Mesodermal cell (in vitro differentiated cells): ENCODE measurements around the gene RAB1A.
A peak's percentile ranks its signal among the peaks of the same experiment; 100 is the strongest.

Source experiments
- H3K27ac ChIP-seq: 2 replicates; pipeline ENCODE4 v1.7.0; 2013; ENCODE audit warnings: mild to moderate bottlenecking, low read depth, low read length, moderate library complexity; ENCODE audit not compliant: severe bottlenecking
- H3K36me3 ChIP-seq: 2 replicates; pipeline ENCODE4 v1.7.1; 2013; ENCODE audit warnings: mild to moderate bottlenecking, low read length, moderate library complexity; ENCODE audit not compliant: control insufficient read depth, insufficient read depth
- H3K4me1 ChIP-seq: one replicate; pipeline ENCODE4 v1.7.1; 2013; ENCODE audit warnings: mild to moderate bottlenecking, low read length; ENCODE audit not compliant: insufficient read depth, control insufficient read depth, poor library complexity, severe bottlenecking
- H3K4me3 ChIP-seq: 2 replicates; pipeline ENCODE4 v1.7.0; 2013; ENCODE audit warnings: low read length, control low read depth, mild to moderate bottlenecking; ENCODE audit not compliant: insufficient read depth, poor library complexity, severe bottlenecking; ENCODE audit errors: extremely low read depth
- H3K9me3 ChIP-seq: 2 replicates; pipeline ENCODE4 v1.7.1; 2013; ENCODE audit warnings: mild to moderate bottlenecking, low read length, moderate library complexity; ENCODE audit not compliant: control insufficient read depth
- WGBS, 2 experiments: methylation state at CpG; one replicate each; pipeline ENCODE4 v1.1.5; 2013; ENCODE audit warnings: missing lambda C conversion rate in 2 of 2; ENCODE audit not compliant: insufficient coverage in 2 of 2; 5-methylcytosine and 5-hydroxymethylcytosine counted together

RAB1A gene

GRCh38 chr2:65072181-65072970, 57.5 kb downstream of the RAB1A start:
- 95 to 96% methylated on average over 14 to 19 of the region's 20 CpGs for WGBS, 2 experiments
- Histone ChIP-seq H3K4me1 (peaks cover 40% of the 10 kb centered on the region), H3K9me3 (no peaks in the 10 kb centered on the region), H3K36me3 (peaks cover 75% of the 10 kb centered on the region), H3K4me3 (no peak overlapping the region), H3K27ac (no peak overlapping the region)

GRCh38 chr2:65071499-65072180, 58.3 kb downstream of the RAB1A start:
- no peak overlapping the region for H3K4me3 ChIP-seq
- peaks cover 39% of the 10 kb centered on the region for H3K4me1 ChIP-seq
- no peak overlapping the region for H3K27ac ChIP-seq
- H3K9me3 ChIP-seq: no peaks in the 10 kb centered on the region
- 92 to 96% methylated on average over 8 to 9 of the region's 14 CpGs for WGBS, 2 experiments
- peaks cover 71% of the 10 kb centered on the region for H3K36me3 ChIP-seq

GRCh38 chr2:65070856-65071255, 59.0 kb downstream of the RAB1A start:
- peak overlapping the region; percentile 80 for H3K27ac ChIP-seq
- 95 to 97% methylated on average over 6 of the region's 6 CpGs for WGBS, 2 experiments
- no peaks in the 10 kb centered on the region for H3K9me3 ChIP-seq
- H3K4me1 ChIP-seq: peaks cover 31% of the 10 kb centered on the region
- peaks cover 71% of the 10 kb centered on the region for H3K36me3 ChIP-seq
- H3K4me3 ChIP-seq: no peak overlapping the region

GRCh38 chr2:65070172-65070830, 59.6 kb downstream of the RAB1A start:
- peaks cover 27% of the 10 kb centered on the region for H3K4me1 ChIP-seq
- 85 to 86% methylated on average over 7 to 8 of the region's 8 CpGs for WGBS, 2 experiments
- H3K36me3 ChIP-seq: peaks cover 70% of the 10 kb centered on the region
- H3K27ac ChIP-seq: peak overlapping the region; percentile 80
- no peak overlapping the region for H3K4me3 ChIP-seq
- H3K9me3 ChIP-seq: no peaks in the 10 kb centered on the region

GRCh38 chr2:65069439-65069824, 60.5 kb downstream of the RAB1A start:
- Histone ChIP-seq H3K27ac (peak overlapping the region; percentile 80), H3K4me1 (peaks cover 24% of the 10 kb centered on the region), H3K4me3 (no peak overlapping the region), H3K9me3 (no peaks in the 10 kb centered on the region), H3K36me3 (peaks cover 61% of the 10 kb centered on the region)
- 93 to 98% methylated on average over 6 of the region's 6 CpGs for WGBS, 2 experiments

GRCh38 chr2:65067806-65068553, 61.9 kb downstream of the RAB1A start:
- Histone ChIP-seq H3K4me3 (no peak overlapping the region), H3K9me3 (no peaks in the 10 kb centered on the region), H3K36me3 (peaks cover 52% of the 10 kb centered on the region), H3K4me1 (peaks cover 24% of the 10 kb centered on the region), H3K27ac (no peak overlapping the region)
- WGBS, 2 experiments: 92 to 95% methylated on average over 14 of the region's 14 CpGs

GRCh38 chr2:65064728-65065552, 65.0 kb downstream of the RAB1A start:
- peaks cover 8% of the 10 kb centered on the region for H3K4me1 ChIP-seq
- H3K27ac ChIP-seq: peak overlapping the region; percentile 11
- WGBS, 2 experiments: 75 to 91% methylated on average over 5 to 9 of the region's 14 CpGs
- H3K4me3 ChIP-seq: no peak overlapping the region
- peaks cover 22% of the 10 kb centered on the region for H3K36me3 ChIP-seq
- H3K9me3 ChIP-seq: no peaks in the 10 kb centered on the region

- peaks cover 7% of the 10 kb centered on the region for H3K36me3 ChIP-seq
- H3K9me3 ChIP-seq: no peaks in the 10 kb centered on the region
- WGBS, 2 experiments: 91 to 94% methylated on average over 10 of the region's 13 CpGs
- H3K4me3 ChIP-seq: no peak overlapping the region
- H3K27ac ChIP-seq: no peak overlapping the region
- H3K4me1 ChIP-seq: no peaks in the 10 kb centered on the region
These were observed 66.8 kb downstream of the RAB1A start for GRCh38 chr2:65062843-65063825.

GRCh38 chr2:65061910-65062339, 68.0 kb downstream of the RAB1A start:
- no peaks in the 10 kb centered on the region for H3K4me1 ChIP-seq
- no peaks in the 10 kb centered on the region for H3K9me3 ChIP-seq
- 94 to 97% methylated on average over 6 to 8 of the region's 8 CpGs for WGBS, 2 experiments
- no peak overlapping the region for H3K27ac ChIP-seq
- H3K36me3 ChIP-seq: peaks cover 6% of the 10 kb centered on the region
- no peak overlapping the region for H3K4me3 ChIP-seq
